GM12801 (cell line): Measurements from ENCODE around the gene STX1A.

Source experiments
- CTCF ChIP-seq: IDR thresholded peaks from one replicate; pipeline ENCODE4 v1.5.1; 2011; ENCODE audit warnings: control low read depth; ENCODE audit not compliant: insufficient read length; ENCODE audit errors: extremely low read depth

Gene STX1A

GRCh38 chr7:73708961-73709549 lies 10.4 kb downstream of the STX1A start:
- no peak for TF ChIP-seq CTCF

- no peak for TF ChIP-seq CTCF
Measured at GRCh38 chr7:73707045-73707631, 12.3 kb downstream of the STX1A start.

GRCh38 chr7:73706126-73707044 lies 13.1 kb downstream of the STX1A start:
- TF ChIP-seq CTCF = no peak

DNA sequence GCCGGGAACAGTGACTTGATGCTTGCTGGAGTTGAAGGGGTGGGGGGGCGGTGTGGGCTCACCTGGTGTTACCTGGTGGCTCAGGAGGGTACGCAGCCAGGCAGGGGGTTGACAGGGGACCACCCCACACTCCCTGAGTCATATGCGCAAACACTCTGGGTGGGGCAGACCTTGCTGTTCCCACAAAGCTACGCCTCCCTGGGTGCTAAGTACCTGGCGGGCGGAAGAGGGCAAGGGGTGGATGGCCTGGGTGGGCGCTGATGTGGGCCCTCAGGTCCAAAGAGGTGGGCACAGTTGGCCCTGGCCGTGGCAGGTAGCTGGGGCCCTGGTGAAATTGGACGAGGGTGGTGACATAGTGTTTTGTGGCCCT lies 13.9 kb downstream of the STX1A start:
- no peak for TF ChIP-seq CTCF

GRCh38 chr7:73704640-73705550 lies 14.6 kb downstream of the STX1A start:
- TF ChIP-seq CTCF = no peak

GRCh38 chr7:73703757-73704639 lies 15.5 kb downstream of the STX1A start:
- no peak for TF ChIP-seq CTCF
